ENCODE measurements around the gene HMBS. TPM values are rescaled to one million over a fixed set of nuclear protein-coding genes. Genes with fewer than 3 reads are reported as not detected.
"Not testable (repeated sequence)": the region's sequence is repeated elsewhere in the genome, so short reads cannot be mapped to it uniquely, and the experiment has no call there.

Gene HMBS
- total RNA-seq (10 to 100 TPM in 1 of 5 donors, 1 to 10 TPM in 3, not detected in 1; 3.8 to 15.9 (median 8.1) TPM), polyA plus RNA-seq (10 to 100 TPM; 23.0 to 25.0 (median 23.5) TPM)
- long read RNA-seq, donor 1, partial matches to known transcripts = 0 of 2 reads
- long read RNA-seq, donor 1, other reads (novel, unspliced or antisense) = 0 of 2 reads
- long read RNA-seq, donor 2, transcript HMBS-201 (14 exons, 1,501 nt) = major isoform, 6 of 7 reads
- long read RNA-seq, donor 2, partial matches to known transcripts = 0 of 7 reads
- long read RNA-seq, donor 2, other reads (novel, unspliced or antisense) = 0 of 7 reads
- long read RNA-seq, donor 3, partial matches to known transcripts = 0 of 3 reads
- long read RNA-seq, donor 3, other reads (novel, unspliced or antisense) = 0 of 3 reads
- long read RNA-seq, donor 4 = 0 reads
- long read RNA-seq, donor 5, transcript HMBS-201 (14 exons, 1,501 nt) = major isoform, 5 of 7 reads
- long read RNA-seq, donor 5, partial matches to known transcripts = 0 of 7 reads
- long read RNA-seq, donor 5, other reads (novel, unspliced or antisense) = 0 of 7 reads
- long read RNA-seq, donor 6, transcript HMBS-201 (14 exons, 1,501 nt) = major isoform, 11 of 13 reads
- long read RNA-seq, donor 6, partial matches to known transcripts = 0 of 13 reads
- long read RNA-seq, donor 6, other reads (novel, unspliced or antisense) = 0 of 13 reads
- long read RNA-seq, donor 7, transcript HMBS-201 (14 exons, 1,501 nt) = major isoform, 8 of 11 reads
- long read RNA-seq, donor 7, partial matches to known transcripts = 0 of 11 reads
- long read RNA-seq, donor 7, other reads (novel, unspliced or antisense) = 0 of 11 reads
- long read RNA-seq, donor 8, partial matches to known transcripts = 0 of 2 reads
- long read RNA-seq, donor 8, other reads (novel, unspliced or antisense) = 0 of 2 reads
- long read RNA-seq, donor 9, partial matches to known transcripts = 0 of 3 reads
- long read RNA-seq, donor 9, other reads (novel, unspliced or antisense) = 0 of 3 reads
- long read RNA-seq, donor 10, partial matches to known transcripts = 0 of 5 reads
- long read RNA-seq, donor 10, other reads (novel, unspliced or antisense) = 0 of 5 reads

GRCh38 chr11:119084663-119085436 is at the start of gene HMBS:
Gene HMBS (plus strand): TSS chr11:119084881. CDS start chr11:119085034, 153 bp downstream.
- DNase-seq = peak; percentile 94 to 98
- Histone ChIP-seq H3K9me3 (no peaks in the 10 kb centered on the region), H3K4me1 (peaks cover 9 to 36% (median 20%) of the 10 kb centered on the region in 4 donors), H3K36me3 (peaks cover 25 to 30% (median 29%) of the 10 kb centered on the region in 4 donors), H3K4me3 (peak within 1 kb of the TSS; percentile 53 to 73 (median 68)), H3K27ac (peak within 1 kb of the TSS; percentile 90 to 97 (median 91)), H3K27me3 (no peaks in the 10 kb centered on the region)
- intact Hi-C loops (cut with DNase I; ENCODE audit: low total_unique reads) = no loop called here
- TF ChIP-seq EP300 (IDR thresholded peaks at IDR 0.05) (no peak), POLR2A (IDR thresholded peaks at IDR 0.05) (peak in 1 of 4 donors; percentile 8), POLR2AphosphoS5 (IDR thresholded peaks at IDR 0.05) (peak; percentile 68 to 91 (median 72))
- WGBS, 5 donors = 0 to 1% (median 1%) methylated on average over 42 to 45 of the region's 45 CpGs

- H3K36me3 ChIP-seq = peaks cover 0 to under 1% (median 0%) of the 10 kb centered on the region in 4 donors
- DNase-seq = no peak
- no peaks in the 10 kb centered on the region for H3K27me3 ChIP-seq
- intact Hi-C loops (cut with DNase I; ENCODE audit: low total_unique reads) = no loop called here
- H3K27ac ChIP-seq = no peak overlapping the region
- H3K9me3 ChIP-seq = no peaks in the 10 kb centered on the region
- H3K4me1 ChIP-seq = no peaks in the 10 kb centered on the region
- TF ChIP-seq POLR2A (IDR thresholded peaks at IDR 0.05) (no peak), EP300 (IDR thresholded peaks at IDR 0.05) (no peak), POLR2AphosphoS5 (IDR thresholded peaks at IDR 0.05) (no peak), CTCF (IDR thresholded peaks at IDR 0.05) (no peak)
- WGBS, 5 donors = 80 to 92% (median 88%) methylated on average over 5 of the region's 5 CpGs
- no peak overlapping the region for H3K4me3 ChIP-seq
These were observed 45.8 kb upstream of the HMBS start for GRCh38 chr11:119038884-119039283.

- H3K4me1 ChIP-seq; H3K27ac ChIP-seq; H3K4me3 ChIP-seq; H3K9me3 ChIP-seq; H3K27me3 ChIP-seq; H3K36me3 ChIP-seq; intact Hi-C loops (cut with DNase I; ENCODE audit: low total_unique reads); DNase-seq: not testable (repeated sequence)
- WGBS, 5 donors = 37 to 45% (median 40%) methylated on average over 6 to 11 of the region's 11 CpGs
These were observed 45.2 kb upstream of the HMBS start for GRCh38 chr11:119039471-119039870.

GRCh38 chr11:119041821-119042514 is 42.7 kb upstream of the HMBS start:
- H3K9me3 ChIP-seq = no peaks in the 10 kb centered on the region
- TF ChIP-seq POLR2AphosphoS5 (IDR thresholded peaks at IDR 0.05) (no peak), EP300 (IDR thresholded peaks at IDR 0.05) (no peak), POLR2A (IDR thresholded peaks at IDR 0.05) (no peak), CTCF (IDR thresholded peaks at IDR 0.05) (no peak)
- H3K27ac ChIP-seq = no peak overlapping the region
- no peaks in the 10 kb centered on the region for H3K27me3 ChIP-seq
- H3K36me3 ChIP-seq = peaks cover 22 to 31% (median 28%) of the 10 kb centered on the region in 4 donors
- intact Hi-C loops (cut with DNase I; ENCODE audit: low total_unique reads) = no loop called here
- no peak overlapping the region for H3K4me3 ChIP-seq
- 89 to 93% (median 90%) methylated on average over 4 of the region's 4 CpGs for WGBS, 5 donors
- DNase-seq = no peak
- H3K4me1 ChIP-seq = no peaks in the 10 kb centered on the region
